HG03280 (cell line): Measurements from ENCODE around the gene BAZ2A.
"Not testable (repeated sequence)": the region's sequence is repeated elsewhere in the genome, so short reads cannot be mapped to it uniquely, and the experiment has no call there.

Experiments used
- ATAC-seq: cut with Tn5 transposase; IDR thresholded peaks from one replicate; pipeline ENCODE4 v1.9.1; 2021; ENCODE audit warnings: mild to moderate bottlenecking, moderate library complexity; ENCODE audit not compliant: unreplicated experiment

The BAZ2A gene

DNA sequence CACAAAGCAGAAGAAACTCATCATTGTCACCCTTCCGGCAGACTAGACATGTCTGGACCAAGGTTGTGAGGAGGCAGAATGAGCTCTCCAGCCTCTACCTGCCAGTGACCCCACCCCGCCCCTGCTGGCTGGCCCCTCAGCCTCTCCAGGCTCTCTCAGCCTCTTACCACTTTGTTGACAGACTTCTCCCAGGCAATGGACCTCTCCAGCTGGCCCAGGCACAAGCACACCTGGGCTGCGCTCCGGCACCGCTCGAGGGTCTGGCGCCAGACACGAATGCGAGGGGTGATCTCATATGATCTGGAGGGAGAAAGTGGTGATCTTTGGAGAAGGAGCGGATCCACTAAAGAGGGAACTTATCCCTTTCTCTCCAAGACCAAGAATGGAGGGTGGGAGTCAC, 30.3 kb downstream of the BAZ2A start:
- ATAC-seq = no peak

DNA sequence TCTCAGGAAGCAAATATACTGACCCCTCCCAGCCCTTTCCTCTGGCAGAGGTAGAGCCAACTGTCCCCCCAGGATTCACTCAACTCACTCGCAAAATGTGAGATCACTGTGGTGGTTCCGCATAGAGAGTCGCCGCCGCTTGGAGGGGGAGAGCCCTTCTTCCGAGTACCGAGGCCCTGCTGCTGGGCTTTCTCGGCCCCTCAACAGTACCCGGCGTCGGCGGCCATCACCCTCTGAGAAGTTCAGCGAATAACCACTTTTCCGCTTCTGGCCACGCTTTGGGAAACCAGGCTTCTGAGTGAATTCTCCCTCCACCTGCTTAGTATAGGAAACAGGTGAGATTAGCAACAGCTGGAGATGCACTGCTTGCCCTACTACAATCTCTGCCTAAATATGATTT, 31.1 kb downstream of the BAZ2A start:
- no peak for ATAC-seq

DNA sequence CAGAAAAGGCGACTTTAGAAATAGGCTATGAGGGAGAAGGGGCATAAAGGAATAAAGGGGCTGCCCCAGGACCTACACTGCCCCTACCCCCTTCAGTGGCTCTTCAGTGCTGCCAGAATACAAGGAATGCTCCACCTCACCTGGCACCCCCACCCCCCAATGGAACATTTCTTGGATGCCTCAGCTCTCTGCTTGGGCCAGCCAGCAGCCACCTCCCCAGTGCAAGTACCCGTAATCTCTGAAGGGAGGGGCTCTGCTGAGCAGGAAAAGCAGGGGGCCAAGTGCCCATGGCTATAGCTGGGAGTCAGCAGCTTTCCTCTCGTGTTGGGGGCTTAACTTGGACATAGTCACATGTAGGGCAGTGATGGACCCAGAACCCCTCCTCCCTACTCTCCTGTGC, 33.3 kb downstream of the BAZ2A start:
- no peak for ATAC-seq

DNA sequence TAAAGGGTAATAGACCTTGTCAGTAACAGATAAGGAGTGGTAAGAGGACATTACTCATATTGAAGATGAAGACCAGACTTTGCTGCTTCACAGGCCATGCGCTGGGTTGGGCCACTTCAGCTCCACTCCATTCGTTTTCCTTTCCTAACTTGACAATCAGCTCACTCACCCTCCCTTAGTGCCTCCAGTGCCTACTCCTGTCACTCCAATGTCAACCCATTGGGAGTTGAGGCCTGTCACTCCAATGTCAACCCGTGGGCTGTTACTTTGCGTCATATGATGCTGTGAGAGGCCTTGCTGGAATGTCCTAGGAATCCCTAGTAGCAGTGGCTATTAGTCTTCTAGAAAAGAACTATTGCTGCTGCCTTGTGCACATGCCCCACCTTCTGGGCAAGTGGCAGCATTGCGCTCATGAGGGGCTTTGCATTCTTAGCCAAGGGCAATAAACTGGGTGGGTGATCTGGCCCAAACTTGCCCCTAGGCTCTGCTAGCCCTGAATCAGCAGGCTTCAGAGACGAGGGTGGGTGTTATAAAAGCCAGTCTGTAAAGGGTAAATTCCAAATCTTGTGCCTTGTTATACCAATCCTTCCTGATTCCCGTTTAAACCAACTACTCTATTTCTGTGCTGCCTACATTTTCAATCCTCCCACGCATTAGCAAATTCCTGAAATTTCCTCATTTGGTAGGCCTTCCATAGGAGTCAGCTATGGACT, 36.1 kb downstream of the BAZ2A start:
- ATAC-seq = no peak

DNA sequence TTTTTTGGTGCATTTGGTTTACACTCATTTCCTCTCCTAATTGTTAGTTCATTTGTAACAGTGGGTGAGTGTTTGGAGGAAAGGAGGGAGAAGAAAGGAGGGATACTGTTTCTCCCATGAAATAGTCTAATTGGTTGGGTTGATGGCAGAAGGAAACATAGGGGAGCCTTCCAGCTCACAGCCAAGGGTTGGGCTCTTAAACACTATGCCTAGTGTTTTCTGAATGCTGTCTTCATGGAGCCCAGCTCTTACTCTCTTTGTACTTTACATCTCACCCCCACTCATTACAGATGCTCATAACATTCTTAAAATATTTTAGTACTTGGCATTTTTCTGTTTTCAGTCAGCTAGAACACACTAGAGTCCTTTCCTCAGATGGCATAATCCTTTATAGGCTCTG, 38.2 kb downstream of the BAZ2A start:
- no peak for ATAC-seq

DNA sequence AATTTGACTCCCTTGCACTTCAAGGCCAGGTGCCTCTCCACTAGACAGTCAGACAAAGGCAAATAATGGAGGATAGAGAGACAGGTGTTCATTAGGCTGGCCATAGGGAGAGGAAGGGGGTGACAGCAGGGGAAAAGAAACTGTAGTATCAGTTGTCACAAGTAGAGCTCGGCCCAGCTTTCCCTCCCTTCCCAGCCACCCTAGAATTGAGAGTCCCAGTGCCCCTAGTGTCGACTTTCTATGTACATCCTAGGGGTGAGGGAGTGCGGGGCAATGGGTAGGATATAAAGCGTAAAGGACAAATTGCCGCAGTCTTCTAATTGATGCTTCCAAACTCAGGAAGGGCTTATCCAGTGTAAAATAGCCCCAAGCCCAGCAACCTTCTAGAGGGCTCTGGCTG, 39.0 kb downstream of the BAZ2A start:
- ATAC-seq = no peak

DNA sequence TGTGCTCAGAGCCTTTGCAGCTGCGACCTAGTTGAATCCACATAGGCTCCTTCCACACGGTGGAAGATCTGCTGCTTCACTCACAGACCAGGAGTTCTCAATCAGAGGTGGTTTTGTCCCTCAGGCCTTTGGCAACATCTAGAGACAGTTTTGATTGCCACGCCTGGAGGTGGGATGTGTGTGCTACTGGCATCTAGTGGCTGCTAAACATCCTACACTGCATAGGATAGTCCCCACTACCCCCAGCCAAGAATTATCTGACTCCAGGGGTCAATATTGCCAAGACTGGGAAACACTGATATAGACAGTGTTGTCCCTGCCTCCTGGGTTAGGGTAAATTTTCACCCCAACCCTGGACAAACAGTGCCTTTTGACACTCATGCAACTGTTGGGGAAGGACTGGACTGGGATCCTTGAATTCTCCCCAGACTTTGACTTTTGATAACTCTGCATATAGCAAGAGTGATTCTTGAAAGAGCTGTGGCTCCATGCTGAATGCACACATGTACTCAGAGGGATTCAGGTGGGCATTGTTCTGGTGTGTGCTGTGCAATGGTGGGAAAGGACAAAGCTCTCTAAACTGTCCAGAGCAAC, 39.8 kb downstream of the BAZ2A start:
- peak; percentile 48 for ATAC-seq

DNA sequence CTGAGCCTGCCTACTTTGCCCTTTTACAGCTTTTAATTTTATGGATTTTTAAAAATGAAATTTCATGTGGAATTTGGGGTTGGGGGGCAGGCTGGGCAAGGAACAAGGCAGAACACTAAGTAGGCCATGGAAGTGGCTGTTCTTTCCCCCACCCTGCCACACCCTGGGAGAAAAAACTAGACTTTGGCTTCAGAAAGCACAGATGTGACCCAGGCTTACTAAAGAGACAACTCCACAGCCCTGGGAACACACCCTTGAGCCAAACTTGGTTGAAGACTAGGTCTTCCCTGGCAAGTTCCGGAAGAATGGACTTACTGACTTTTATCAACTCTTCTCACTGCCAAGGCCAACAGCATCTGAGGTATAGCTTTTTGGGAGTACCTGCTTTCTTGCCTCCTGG, 40.3 kb downstream of the BAZ2A start:
- no peak for ATAC-seq

DNA sequence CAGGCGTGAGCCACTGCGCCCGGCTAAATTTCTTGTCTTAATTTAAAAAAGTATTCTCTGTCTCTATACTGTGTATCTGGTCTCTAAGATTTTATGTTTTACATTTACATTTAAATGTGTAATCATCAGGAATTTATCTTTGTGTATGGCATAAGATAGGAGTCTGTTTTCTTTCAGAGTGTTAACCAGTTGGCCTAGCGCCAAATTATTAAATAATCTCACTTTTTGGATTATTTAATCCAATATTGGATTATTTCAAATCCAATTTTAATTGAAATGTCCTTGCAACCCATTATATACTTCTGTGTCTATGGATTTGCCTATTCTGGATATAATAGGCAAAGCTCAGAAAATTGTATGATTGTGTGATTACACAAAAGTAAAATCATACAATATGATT, 45.0 kb downstream of the BAZ2A start:
- ATAC-seq = no peak

DNA sequence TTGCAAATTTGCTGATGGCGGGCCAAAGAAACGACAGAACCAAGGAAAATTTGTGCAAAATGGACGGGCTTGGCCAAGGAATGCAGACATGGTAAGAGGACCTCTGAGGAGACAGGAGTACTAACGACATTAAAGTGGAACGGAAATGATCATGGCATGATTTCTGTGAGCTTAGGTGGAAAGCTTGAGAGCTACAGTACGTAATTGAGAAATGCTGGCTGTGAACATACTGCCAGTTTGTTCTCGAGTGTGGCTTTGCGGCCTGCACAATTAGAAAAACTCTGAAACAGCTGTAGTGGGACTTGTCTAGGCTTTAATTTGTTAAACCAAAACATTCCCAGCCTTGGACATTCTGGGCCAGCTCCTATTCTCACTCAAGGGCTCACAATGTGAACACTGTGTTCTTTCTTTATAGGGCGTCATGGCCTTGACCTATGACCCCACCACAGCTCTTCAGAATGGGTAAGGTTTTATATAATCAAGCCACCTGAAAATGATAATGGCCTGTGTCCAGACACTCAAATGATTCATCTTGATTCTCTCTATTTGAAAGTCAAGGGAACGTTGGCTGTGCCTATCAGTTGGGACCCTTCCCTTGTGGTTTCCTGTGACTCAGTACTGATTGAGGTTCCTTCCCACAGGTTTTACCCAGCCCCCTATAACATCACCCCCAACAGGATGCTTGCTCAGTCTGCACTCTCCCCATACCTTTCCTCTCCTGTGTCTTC, 48.5 kb downstream of the BAZ2A start:
- no peak for ATAC-seq

DNA sequence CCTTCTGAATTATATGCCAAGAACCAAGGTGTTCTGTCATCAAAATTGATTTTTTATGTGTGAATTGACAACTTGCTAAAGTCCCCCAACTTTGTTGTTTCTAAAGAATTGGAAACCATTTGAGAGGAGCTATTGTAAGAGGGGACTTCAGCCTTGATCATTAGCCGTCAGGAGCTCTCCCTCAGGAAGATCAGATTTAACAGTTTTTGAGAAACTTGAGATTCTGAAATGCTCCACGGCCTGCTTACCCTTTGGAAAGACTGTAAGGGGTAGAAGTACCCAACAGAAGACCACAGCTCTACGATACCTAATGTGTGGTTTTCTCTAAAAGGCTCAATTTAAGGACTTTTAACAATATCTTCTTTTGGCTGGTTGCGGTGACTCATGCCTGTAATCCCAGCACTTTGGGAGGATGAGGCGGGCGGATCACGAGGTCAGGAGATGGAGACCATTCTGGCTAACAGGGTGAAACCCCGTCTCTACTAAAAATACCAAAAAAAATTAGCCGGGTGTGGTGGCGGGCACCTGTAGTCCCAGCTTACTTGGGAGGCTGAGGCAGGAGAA, 51.1 kb downstream of the BAZ2A start:
- ATAC-seq = no peak

DNA sequence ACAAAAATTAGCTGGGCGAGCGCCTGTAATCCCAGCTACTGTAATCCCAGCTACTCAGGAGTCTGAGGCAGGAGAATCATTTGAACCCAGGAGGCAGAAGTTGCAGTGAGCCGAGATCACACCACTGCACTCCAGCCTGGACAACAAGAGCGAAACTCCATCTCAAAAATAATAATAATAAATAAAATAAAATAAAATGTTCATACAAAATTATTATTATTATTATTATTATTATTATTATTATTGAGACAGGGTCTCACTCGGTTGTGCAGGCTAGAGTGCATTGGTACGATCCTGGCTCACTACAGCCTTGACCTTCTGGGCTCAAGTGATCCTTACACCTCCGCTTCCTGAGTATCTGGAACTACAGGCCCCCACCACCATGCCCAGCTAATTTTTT, 52.9 kb downstream of the BAZ2A start:
- ATAC-seq = not testable (repeated sequence)

DNA sequence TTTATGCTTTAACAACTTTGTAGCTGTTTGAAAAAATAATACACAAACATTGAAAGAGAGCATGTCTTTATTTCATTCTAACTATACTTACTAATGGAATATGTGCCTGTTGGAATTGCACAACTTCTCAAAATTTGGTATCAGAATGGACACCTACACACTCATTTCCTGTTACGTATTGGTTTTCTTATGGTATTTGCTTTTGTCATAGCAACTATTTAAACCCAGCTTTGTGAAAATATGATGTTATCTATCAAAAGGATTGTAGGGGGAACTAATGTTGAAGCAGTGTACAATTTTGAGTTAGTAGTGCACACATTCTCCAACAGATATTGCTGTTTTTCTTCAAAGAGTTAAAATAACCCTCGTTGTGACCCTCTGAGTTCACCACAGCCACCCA, 55.9 kb downstream of the BAZ2A start:
- no peak for ATAC-seq

DNA sequence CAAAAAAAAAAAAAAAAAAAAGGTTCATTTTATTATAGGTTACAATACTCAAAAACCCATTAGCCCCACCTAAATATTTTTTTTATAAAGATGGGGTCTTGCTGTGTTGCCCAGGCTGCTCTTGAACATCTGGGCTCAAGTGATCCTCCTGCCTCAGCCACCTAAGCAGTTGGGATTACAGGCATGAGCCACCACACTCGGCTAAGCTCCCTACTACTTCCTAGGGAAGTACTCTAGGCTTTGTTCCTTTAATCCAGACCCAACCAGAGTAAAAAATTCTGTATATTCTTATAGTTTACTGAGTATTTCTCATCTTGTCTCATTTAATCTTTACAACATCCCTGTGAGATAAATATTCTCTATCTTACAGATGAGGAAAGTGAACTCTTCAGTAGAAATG, 57.8 kb downstream of the BAZ2A start:
- no peak for ATAC-seq

DNA sequence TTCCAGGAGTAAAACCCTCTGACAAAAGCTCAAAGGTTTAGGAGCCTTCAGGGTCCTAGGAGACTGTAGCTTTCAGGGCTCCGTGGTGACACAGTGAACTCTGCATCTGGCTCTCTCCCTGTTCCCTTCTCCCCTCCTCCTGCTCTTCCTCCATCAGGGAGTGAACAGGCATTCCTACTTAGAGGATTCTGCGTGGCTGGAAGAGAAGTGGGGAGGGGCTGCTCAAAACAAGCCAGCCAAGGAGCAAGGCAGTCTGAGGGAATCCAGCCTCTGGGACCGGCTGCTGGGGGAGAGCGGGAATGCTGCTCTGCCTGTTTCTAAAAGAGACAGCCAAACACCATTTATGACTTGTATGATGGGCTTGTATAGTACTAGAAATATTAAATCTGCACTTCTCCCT, 59.0 kb downstream of the BAZ2A start:
- no peak for ATAC-seq

DNA sequence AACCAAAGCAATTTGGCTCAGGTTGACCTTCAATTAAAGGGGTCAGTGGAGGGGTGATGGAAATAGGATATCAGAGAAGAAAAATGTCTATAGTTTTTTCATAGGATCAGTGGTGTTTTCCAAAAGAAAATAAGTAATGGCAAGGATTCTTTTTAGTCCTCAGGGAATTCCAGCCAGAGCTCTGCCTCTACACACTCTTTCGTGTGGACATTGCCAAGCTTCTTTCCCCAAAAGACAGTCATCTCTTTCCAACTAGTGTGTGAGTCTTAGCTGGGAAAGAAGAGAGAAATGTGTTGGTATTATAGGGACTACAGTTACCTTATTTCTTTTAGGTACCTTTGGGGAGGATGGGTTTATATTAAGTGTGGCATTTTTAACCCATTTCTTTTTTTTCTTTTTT, 62.0 kb downstream of the BAZ2A start:
- no peak for ATAC-seq

DNA sequence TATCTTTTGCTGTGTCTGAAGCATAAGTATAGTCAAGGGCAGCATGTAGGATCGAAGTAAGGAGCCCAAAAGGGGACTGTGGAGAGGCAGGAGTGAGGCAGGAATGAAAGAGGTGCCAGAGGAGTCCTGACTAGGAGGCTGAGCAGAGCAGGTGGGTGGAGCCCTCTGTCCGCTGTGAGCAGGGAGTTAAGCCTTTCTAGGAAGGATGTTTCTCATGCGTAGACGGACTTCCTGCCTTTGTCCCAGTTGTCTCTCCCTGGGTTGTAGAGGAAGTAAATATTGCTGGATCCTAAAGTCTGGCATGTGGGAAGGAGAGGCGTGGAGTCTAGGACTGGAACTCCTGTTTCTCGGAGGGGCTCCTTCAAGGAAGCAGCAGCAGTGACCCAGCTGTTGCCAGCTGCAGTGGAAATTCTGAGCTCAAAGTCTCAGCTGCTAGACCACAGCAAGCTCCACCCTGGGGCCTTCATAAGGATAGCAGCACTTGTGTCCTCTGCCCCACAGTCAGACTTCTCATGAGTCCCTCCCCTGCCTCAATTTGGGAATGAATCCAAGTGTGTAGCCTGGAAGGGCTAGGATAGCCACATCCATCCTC, 64.5 kb downstream of the BAZ2A start:
- no peak for ATAC-seq

DNA sequence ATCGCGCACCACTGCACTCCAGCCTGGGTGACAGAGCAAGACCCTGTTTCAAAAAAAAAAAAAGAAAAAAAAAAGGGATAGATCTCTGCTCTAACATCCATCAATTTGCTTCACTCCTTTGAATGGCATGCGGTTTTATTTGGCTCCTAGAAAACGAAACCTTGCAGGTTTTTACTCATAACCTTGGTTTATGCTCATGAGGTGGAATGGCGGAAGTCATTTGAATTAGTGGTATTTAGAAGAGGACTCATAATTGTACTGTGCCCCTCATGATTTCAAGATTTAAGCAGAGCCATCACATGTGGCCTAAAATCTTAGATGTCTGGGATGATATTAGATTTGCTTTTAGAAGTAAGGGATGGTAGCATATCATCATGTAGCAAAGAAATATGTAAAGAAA, 79.1 kb downstream of the BAZ2A start:
- no peak for ATAC-seq

DNA sequence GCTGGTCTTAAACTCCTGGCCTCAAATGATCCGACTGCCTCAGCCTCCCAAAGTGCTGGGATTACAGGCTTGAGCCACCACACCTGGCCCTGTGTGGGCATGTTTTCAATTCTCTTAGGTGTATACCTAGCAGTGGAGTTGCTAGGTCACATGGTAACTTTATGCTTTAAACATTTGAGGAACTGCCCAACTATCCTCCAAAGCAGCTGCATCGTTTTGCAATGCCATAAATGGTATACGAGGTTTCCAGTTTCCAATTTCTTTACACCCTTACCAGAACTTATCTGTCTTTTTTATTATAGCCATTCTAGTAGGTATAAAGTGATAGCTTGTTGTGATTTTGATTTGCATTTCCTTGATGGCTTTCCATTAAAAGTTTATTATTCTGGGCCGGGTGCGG, 83.4 kb downstream of the BAZ2A start:
- no peak for ATAC-seq
